SK-MEL-5 (cell line): ENCODE results near the gene LEMD1. TPM values are rescaled to one million over a fixed set of nuclear protein-coding genes. Genes with fewer than 3 reads are reported as not detected.
"Not testable (repeated sequence)": the region's sequence is repeated elsewhere in the genome, so short reads cannot be mapped to it uniquely, and the experiment has no call there.

ENCODE experiments used
- DNase-seq: peaks from one replicate; pipeline ENCODE4 v3.0.0-alpha.2; 2016; ENCODE audit warnings: low read depth, low spot score
- in situ Hi-C: cut with HindIII; loops from 2 replicates; pipeline ENCODE4 v1.10.0; 2016; ENCODE audit warnings: low sequenced_read_pairs, high pct_unique_total_duplicates, low pct_unique_long_range_greater_than_20kb
- total RNA-seq: library from RNA; depleted of rRNA; stranded (reverse); fragments of >200 nt; shearing (Covaris generic); gene quantifications from 2 replicates; pipeline ENCODE4 v1.2.3, GENCODE V29; 2014

LEMD1 gene
- total RNA-seq, 1 experiment from 2014 or later, result 1.6 TPM

DNA sequence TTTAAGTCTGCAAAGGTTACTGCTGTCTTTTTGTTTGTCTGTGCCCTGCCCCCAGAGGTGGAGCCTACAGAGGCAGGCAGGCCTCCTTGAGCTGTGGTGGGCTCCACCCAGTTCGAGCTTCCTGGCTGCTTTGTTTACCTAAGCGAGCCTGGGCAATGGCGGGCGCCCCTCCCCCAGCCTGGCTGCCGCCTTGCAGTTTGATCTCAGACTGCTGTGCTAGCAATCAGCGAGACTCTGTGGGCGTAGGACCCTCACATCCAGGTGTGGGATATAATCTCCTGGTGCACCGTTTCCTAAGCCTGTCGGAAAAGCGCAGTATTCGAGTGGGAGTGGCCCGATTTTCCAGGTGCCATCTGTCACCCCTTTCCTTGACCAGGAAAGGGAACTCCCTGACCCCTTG lies 15.6 kb downstream of the LEMD1 start:
- in situ Hi-C loops, DNase-seq: not testable (repeated sequence)

DNA sequence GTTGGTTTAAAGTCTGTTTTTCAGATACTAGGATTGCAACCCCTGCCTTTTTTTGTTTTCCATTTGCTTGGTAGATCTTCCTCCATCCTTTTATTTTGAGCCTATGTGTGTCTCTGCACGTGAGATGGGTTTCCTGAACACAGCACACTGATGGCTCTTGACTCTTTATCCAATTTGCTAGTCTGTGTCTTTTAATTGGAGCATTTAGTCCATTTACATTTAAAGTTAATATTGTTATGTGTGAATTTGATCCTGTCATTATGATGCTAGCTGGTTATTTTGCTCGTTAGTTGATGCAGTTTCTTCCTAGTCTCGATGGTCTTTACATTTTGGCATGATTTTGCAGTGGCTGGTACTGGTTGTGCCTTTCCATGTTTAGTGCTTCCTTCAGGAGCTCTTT lies 17.4 kb downstream of the LEMD1 start:
- in situ Hi-C loops, DNase-seq: not testable (repeated sequence)

DNA sequence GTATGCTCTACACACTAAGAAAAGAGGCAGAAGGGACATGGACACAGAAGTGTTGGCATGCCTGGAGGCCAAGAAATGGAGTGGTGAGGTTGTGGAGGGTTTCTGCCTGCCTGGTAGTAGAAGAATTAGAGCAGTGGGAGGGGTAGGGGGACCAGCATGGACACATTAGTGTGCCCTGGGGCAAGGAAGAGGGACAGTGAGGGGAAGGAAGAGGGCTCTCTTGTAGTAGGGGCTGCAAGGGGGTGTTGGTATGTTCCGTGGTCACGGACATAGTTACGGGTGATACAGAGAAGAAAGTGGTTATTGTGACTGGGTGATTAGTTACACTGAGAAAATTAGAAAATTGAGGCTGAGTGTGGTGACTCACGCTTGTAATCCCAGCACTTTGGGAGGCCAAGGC lies 23.3 kb downstream of the LEMD1 start:
- in situ Hi-C loops, result no loop called here
- no peak for DNase-seq

DNA sequence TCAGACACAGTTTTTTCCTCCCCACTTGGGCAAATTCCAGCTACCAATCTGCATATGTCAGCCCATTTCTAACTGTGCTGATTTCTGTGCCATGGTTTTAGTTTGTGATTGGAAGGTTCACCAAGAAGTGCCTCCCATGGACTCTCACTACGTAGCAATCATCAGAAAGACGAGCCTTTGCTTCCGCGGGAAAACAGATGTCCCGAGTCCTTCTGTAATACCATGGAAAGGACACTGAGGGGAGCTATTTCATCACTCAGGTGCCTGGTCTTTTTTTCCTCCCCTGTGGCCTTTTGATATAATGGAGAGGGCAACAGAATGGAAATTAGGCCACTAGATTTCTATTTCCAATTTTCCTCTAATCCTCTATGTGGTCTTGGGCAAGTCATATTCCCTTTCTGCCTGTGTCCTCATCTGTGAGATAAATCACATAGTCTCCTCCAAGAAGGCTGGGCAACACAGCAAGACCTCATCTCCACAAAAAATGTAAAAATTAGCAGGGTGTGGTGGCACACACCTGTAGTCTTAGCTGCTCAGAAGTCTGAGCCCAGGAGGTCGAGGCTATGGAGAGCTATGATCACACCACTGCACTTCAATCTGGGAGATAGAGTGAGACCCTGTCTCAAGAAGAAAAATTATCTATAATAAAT lies 24.8 kb downstream of the LEMD1 start:
- in situ Hi-C loops, result no loop called here

DNA sequence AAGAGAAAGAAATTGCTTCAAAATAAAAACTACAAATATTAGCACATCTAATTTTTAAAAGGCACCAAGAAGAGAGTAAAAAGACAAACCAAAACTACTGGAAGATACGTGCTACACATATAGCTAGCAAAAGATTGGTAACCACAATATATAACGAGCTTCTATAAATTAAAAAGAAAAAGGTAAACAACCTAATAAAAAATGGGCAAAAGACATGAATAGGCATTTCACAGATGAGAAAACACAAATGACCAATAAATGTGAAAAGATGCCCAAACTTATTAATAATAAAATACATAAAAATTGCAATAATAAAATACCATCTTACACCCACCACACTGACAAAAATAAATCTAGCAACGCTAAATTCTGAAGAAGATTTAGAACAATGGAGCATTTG lies 26.2 kb downstream of the LEMD1 start:
- in situ Hi-C loops, result no loop called here
- no peak for DNase-seq

More for the DNA sequence above, 24.8 kb downstream of the LEMD1 start:
- peak; percentile 92 for DNase-seq

DNA sequence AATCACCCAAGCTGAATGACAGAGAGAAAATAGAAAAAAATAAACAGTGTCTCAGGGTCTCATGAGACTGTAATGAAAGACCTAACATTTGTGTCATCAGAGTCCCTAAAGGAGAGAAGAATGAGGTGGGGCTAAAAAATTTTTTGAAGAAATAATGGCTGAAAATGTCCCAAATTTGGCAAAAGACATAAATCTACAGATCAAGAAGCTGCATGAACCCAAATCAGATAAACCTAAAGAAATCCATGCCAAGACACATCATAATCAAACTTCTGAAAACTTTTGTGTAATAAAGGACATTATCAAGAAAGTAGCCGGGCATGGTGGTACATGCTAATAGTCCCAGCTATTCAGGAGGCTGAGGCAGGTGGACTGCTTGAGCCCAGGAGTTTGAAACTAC lies 29.2 kb downstream of the LEMD1 start:
- DNase-seq, result no peak
- in situ Hi-C loops, result no loop called here

DNA sequence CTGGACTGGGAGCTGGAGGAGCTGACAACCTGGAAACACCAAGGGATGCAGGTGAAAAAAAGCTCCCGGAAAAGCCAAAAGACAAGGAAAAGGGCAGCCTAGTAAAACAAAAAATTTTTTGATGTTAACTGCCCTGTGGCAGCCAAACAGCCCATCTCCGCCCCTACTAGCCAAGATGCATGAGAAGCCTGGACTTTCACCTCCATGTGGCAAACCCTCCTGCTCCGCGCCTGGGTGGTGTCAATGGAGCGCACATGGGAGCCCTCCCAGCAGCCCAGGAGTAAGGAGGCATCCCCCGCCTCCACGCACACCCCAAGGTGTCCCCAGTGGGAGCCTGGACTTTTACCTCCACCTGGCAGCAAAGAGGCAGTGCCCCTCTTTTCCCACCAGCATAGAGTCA lies 30.5 kb downstream of the LEMD1 start:
- DNase-seq, result no peak
- in situ Hi-C loops, result no loop called here

DNA sequence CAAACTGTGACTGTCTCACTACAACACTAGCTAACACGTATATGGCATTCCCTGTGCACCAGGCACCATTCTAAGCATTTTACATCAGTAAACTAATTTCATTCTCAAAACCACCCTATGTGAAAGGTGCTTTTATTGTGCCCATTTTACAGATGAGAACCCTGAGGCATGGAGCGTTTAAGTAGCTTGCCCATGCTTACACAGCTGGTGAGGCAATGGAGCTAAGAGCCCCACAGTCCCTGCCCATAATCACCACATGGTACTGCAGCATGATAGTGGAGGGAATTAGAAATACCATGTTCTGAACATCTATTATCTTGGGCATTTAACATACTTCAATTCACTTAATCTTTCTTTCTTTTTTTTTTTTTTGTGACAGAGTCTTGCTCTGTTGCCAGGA lies 34.0 kb downstream of the LEMD1 start:
- in situ Hi-C loops, result no loop called here
- no peak for DNase-seq

DNA sequence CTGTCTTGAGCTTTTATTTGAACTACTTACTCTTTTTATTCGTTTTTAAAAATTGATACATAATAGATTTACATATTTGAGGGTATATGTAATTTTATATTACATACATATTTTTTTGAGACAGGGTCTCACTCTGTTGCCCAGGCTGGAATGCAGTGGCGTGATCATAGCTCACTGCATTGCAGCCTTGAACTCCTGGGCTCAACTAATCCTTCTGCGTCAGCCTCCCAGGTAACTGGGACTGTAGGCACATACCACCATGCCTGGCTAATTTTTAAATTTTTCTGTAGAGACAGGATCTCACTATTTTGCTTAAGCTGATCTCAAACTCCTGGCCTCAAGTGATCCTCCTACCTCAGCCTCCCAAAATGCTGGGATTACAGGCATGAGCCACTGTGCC lies 38.9 kb downstream of the LEMD1 start:
- in situ Hi-C loops, DNase-seq: not testable (repeated sequence)

DNA sequence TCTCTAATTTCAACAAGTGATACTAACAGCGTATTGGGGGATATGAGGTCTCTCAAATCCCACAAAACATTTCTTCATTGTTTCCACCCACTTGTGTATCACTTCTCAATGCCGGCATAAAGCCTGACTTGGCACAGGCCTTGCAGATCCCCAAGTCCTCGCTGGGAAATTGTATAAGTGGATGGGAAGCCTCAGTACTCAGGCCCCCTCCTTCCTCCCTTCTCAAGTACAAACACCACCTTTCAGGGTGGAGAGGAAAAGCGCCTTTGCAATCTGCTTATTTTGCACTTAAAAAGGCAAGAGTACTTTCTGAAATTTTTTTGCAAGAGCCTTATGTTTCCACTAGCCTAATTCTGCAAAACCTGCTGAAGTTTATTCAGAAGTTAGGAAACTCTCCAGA lies 39.3 kb downstream of the LEMD1 start:
- no peak for DNase-seq
- in situ Hi-C loops, result no loop called here

DNA sequence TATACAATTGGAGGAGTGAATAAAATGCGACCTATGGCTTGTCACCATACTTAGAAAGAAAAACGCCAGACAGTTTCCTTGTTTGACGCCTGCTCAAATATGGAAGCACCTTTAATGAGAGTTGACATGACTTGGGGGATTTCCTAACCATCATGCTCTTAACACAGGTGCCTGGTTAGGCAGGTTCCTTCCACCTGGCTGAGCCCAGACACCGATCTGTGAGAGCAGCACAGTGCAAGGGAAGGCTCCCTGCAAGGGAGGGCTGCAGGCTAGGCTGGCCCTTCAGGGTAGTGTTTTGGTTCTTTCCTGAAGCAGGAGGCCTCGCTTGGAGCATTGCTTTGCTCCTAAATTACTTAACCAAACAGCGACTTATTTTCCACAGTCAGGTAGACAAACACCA lies 40.6 kb downstream of the LEMD1 start:
- no peak for DNase-seq
- in situ Hi-C loops, result no loop called here

DNA sequence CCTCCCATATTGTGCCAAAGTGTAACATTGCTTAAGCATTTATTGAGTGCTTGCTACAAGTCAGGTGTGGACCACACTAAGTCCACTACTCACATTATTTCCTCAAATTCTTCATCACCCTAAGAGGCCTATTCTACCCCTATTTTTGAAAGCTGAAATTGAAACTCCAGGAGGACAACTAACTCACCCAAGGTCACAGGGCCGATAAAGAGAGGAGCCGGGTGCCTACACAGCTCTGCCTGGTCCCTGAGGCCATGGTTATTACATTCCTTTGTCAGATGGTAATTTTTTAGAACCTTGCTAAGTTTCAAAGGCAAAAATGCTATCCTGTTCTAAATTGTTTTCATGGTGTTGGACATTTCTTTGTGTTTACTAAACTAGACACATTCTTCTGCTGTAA lies 41.0 kb downstream of the LEMD1 start:
- in situ Hi-C loops, result no loop called here

DNA sequence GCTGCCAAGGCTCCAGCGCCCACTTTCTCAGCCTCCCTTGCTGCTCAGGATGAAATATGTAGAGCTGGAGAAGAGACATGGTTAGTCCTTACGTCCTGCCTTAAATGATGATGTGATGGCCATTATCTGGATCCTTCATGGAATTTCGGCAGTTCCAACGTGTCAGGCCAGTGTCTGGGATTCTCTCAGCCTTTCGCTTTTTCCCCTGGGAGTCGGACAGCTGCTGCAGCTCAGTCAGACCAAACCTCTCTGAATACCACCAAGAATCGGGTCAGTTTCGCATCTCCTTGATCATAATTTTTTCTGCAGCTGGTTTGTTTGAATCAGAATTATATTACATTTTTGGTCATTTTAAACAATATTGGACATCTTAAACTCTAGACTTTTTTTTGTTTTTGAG lies 42.8 kb downstream of the LEMD1 start:
- no peak for DNase-seq
- in situ Hi-C loops, result no loop called here

More for the DNA sequence above, 41.0 kb downstream of the LEMD1 start:
- no peak for DNase-seq

DNA sequence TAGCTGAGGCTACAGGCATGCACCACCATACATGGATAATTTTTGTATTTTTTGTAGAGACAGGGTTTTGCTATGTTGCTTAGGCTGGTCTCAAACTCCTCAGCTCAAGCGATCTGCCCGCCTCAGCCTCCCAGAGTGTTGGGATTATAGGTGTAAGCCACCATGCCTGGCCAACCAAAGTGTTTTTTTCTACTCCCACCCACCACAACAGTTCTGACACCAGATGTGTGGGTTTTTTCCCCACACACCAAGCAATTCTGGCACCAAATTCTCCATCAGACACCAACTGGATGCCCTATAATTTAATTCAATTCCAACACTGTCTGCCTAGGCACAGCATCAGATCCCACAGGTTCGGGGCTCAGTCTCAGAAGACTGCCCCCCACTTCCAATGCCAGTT lies 44.5 kb downstream of the LEMD1 start:
- no peak for DNase-seq
- in situ Hi-C loops, result no loop called here

DNA sequence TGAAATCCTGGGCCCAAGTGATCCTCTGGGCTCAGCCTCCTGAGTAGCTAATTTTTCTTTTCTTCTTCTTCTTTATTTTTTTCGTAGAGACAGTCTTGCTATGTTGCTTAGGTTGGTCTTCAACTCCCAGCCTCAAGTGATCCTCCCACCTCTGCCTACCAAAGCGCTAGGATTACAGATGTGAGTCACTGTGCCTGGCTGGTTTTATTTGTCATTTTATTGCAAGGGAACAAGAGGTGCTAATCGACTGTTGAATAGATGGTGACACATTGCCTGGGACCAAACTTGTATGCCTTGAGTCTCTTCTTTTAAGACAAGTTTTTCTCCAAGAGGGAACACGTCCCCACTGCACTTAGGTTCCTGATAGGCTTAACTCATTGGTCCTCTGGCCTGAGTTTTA lies 45.1 kb downstream of the LEMD1 start:
- in situ Hi-C loops, result no loop called here
- DNase-seq, result no peak

DNA sequence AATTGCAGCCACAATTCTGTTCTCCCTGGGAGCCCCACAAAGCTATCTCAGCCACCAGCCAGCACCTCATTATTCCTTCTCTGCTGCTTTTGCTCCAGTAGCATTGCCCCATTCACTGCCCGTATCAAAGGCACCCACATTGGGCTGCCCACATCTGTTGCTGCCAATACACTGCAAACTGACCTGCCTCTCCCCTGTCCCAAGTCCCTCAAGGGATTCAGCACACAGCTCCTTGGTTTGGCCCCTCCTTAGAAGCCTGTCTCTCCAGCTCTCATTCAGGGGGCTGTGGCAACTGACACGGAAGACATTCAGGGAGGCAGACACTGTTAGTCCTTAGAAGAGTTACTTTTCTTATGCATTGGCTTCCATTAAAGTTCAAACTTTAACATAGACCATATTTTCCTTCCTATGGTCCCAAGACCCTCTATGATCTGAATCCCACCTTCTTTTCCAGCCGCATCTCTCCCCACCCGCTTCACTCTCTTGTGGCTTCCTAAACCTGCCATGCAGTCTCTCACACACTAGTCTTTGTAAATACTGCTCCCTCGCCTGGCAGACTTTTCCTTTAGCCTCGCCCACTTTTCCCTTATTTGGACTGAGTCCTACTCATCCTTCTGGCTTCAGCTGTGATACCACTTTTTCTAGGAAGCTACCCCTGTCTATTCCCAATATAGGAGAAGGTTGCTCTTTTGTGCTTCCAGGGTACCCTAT lies 45.9 kb downstream of the LEMD1 start:
- DNase-seq, result peak; percentile 69
- in situ Hi-C loops, result no loop called here

DNA sequence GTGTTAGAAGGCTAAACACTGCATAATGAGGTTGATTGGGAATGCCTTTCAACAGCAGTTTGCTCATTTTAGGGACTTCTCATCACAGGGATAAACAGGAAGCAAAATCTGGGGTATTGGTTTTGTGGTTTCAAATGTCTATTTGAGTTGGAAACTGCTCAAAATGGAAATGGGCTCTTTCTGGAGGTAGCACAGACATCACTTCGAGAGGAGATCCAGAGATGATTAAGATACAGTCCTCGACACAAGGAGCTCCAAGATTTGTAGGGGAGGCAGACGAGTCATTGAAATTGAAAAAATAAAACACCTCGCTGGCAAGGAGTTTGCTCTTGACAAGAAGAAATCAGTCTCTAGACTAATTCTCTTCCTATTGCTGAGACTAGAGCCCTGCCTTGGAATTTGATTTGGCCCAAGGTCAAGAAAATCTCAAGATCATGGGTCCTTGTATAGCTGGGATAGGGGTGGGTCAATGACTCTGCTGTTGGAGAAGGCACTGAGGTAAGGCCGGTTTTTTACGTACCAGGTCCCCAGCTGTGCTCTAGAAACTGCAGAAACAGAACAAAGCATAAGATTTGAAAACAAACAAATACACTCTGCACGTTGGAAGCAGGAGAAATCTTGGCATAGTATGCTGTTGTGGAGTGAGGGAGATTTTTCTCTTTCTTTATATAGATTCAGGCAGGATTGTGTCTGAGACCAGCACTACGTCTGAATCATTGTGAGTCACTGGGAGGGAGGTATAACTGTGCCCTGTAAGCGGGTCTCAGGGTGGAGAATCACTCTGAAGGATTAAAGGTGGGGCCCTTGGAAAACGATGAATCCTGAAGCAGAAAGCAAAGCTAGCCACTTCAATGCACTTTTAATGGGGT lies 47.4 kb downstream of the LEMD1 start:
- in situ Hi-C loops, result loop anchor here (25.0 kb wide), 1 partner anchor 113 kb away; no protein-coding TSS in a partner anchor
- DNase-seq, result no peak

DNA sequence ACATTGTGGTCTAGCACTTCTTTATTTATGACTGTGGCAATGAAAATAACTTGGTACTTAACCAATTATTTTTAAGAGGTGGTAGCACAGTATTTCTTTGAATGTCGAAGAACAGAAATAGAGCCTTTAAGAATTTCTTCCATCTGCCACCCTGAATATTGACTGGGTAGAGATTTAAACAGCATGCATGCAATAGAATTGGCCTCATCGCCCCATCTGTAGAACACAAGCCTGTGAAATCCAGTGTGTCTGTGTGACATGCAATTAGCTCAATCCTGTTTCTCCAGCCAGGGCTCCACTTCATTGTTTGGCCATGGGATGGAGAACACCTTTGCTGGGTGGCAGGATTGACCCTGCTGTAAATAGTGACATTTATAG lies 48.1 kb downstream of the LEMD1 start:
- in situ Hi-C loops, result loop anchor here (25.0 kb wide), 1 partner anchor 114 kb away; no protein-coding TSS in a partner anchor
- DNase-seq, result no peak
